ENCODE data around the gene ZNF263.

GRCh38 chr16:3328643-3329042, 45.4 kb downstream of the ZNF263 start:
- TF ChIP-seq SP2 (IDR thresholded peaks at IDR 0.05; ENCODE audit: extremely low read depth, low read depth, low read length, poor library complexity, severe bottlenecking) = no peak
- TF ChIP-seq KLF16 (IDR thresholded peaks at IDR 0.05) = no peak
- TF ChIP-seq, protein P1, sequence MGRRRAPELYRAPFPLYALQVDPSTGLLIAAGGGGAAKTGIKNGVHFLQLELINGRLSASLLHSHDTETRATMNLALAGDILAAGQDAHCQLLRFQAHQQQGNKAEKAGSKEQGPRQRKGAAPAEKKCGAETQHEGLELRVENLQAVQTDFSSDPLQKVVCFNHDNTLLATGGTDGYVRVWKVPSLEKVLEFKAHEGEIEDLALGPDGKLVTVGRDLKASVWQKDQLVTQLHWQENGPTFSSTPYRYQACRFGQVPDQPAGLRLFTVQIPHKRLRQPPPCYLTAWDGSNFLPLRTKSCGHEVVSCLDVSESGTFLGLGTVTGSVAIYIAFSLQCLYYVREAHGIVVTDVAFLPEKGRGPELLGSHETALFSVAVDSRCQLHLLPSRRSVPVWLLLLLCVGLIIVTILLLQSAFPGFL (CRISPR knock-in tag; IDR thresholded peaks at IDR 0.05) = no peak
- TF ChIP-seq, protein P2, sequence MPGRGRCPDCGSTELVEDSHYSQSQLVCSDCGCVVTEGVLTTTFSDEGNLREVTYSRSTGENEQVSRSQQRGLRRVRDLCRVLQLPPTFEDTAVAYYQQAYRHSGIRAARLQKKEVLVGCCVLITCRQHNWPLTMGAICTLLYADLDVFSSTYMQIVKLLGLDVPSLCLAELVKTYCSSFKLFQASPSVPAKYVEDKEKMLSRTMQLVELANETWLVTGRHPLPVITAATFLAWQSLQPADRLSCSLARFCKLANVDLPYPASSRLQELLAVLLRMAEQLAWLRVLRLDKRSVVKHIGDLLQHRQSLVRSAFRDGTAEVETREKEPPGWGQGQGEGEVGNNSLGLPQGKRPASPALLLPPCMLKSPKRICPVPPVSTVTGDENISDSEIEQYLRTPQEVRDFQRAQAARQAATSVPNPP (IDR thresholded peaks at IDR 0.05; ENCODE audit: borderline replicate concordance, insufficient read depth, insufficient read length) = no peak
- TF ChIP-seq AFF1 (IDR thresholded peaks at IDR 0.05; ENCODE audit: low read depth in 1 of 2, partially characterized antibody in 2 of 2) = no peak
- no peak for TF ChIP-seq KLF10 (CRISPR knock-in tag; IDR thresholded peaks at IDR 0.05)
- no peak for TF ChIP-seq MGA (IDR thresholded peaks at IDR 0.05)
- no peak for TF ChIP-seq MLLT1 (IDR thresholded peaks at IDR 0.05)
- no peak for TF ChIP-seq ZNF140 (CRISPR knock-in tag; IDR thresholded peaks at IDR 0.05)
- TF ChIP-seq ESRRB (CRISPR knock-in tag; IDR thresholded peaks at IDR 0.05; ENCODE audit: borderline replicate concordance) = no peak
